ENCODE data around the gene ICAM5. TPM values are rescaled to one million over a fixed set of nuclear protein-coding genes. Genes with fewer than 3 reads are reported as not detected.
"Not testable (repeated sequence)": the region's sequence is repeated elsewhere in the genome, so short reads cannot be mapped to it uniquely, and the experiment has no call there.

The ICAM5 gene, protein sequence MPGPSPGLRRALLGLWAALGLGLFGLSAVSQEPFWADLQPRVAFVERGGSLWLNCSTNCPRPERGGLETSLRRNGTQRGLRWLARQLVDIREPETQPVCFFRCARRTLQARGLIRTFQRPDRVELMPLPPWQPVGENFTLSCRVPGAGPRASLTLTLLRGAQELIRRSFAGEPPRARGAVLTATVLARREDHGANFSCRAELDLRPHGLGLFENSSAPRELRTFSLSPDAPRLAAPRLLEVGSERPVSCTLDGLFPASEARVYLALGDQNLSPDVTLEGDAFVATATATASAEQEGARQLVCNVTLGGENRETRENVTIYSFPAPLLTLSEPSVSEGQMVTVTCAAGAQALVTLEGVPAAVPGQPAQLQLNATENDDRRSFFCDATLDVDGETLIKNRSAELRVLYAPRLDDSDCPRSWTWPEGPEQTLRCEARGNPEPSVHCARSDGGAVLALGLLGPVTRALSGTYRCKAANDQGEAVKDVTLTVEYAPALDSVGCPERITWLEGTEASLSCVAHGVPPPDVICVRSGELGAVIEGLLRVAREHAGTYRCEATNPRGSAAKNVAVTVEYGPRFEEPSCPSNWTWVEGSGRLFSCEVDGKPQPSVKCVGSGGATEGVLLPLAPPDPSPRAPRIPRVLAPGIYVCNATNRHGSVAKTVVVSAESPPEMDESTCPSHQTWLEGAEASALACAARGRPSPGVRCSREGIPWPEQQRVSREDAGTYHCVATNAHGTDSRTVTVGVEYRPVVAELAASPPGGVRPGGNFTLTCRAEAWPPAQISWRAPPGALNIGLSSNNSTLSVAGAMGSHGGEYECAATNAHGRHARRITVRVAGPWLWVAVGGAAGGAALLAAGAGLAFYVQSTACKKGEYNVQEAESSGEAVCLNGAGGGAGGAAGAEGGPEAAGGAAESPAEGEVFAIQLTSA
- total RNA-seq (under 1 TPM in 2 of 4 donors, not detected in 2; 0.54 to 0.83 TPM), polyA plus RNA-seq (under 1 TPM in 2 of 3 donors, not detected in 1; 0.23 to 0.92 TPM)

GRCh38 chr19:10289836-10290356, at the start of gene ICAM5:
ICAM5 (plus strand) TSS chr19:10289952; CDS start chr19:10290044, 92 bp downstream.
- Histone ChIP-seq H3K27me3 (peaks cover 73 to 100% (median 85%) of the 10 kb centered on the region in 3 donors), H3K4me3 (peak within 1 kb of the TSS in 3 of 4 donors; percentile 8 to 37 (median 36)), H3K4me1 (peaks cover 0 to 64% (median 50%) of the 10 kb centered on the region in 4 donors), H3K27ac (no peak within 1 kb of the TSS), H3K36me3 (peaks cover 0 to 2% (median 0%) of the 10 kb centered on the region in 4 donors), H3K9me3 (no peaks in the 10 kb centered on the region)
- intact Hi-C loops (cut with DNase I): no loop called here
- WGBS, 2 donors: 2% methylated on average over 45 of the region's 45 CpGs
- DNase-seq: no peak
- TF ChIP-seq EP300 (IDR thresholded peaks at IDR 0.05) (no peak), POLR2AphosphoS5 (IDR thresholded peaks at IDR 0.05) (no peak), POLR2A (IDR thresholded peaks at IDR 0.05) (no peak)
- TF ChIP-seq, protein P1, sequence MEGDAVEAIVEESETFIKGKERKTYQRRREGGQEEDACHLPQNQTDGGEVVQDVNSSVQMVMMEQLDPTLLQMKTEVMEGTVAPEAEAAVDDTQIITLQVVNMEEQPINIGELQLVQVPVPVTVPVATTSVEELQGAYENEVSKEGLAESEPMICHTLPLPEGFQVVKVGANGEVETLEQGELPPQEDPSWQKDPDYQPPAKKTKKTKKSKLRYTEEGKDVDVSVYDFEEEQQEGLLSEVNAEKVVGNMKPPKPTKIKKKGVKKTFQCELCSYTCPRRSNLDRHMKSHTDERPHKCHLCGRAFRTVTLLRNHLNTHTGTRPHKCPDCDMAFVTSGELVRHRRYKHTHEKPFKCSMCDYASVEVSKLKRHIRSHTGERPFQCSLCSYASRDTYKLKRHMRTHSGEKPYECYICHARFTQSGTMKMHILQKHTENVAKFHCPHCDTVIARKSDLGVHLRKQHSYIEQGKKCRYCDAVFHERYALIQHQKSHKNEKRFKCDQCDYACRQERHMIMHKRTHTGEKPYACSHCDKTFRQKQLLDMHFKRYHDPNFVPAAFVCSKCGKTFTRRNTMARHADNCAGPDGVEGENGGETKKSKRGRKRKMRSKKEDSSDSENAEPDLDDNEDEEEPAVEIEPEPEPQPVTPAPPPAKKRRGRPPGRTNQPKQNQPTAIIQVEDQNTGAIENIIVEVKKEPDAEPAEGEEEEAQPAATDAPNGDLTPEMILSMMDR (IDR thresholded peaks at IDR 0.05): no peak

GRCh38 chr19:10241826-10242449, 47.8 kb upstream of the ICAM5 start:
- H3K9me3 ChIP-seq; H3K36me3 ChIP-seq; H3K4me3 ChIP-seq; H3K27me3 ChIP-seq; H3K27ac ChIP-seq; DNase-seq; intact Hi-C loops (cut with DNase I); H3K4me1 ChIP-seq: not testable (repeated sequence)
- 92% methylated on average over 11 of the region's 11 CpGs for WGBS, 2 donors

GRCh38 chr19:10243606-10244005, 46.1 kb upstream of the ICAM5 start:
- intact Hi-C loops (cut with DNase I): no loop called here

GRCh38 chr19:10245189-10245939, 44.4 kb upstream of the ICAM5 start:
- 68 to 73% methylated on average over 9 of the region's 9 CpGs for WGBS, 2 donors
- Histone ChIP-seq H3K4me1 (peaks cover 0 to 7% (median 4%) of the 10 kb centered on the region in 4 donors), H3K36me3 (no peaks in the 10 kb centered on the region), H3K9me3 (no peaks in the 10 kb centered on the region), H3K27ac (no peak overlapping the region), H3K27me3 (no peaks in the 10 kb centered on the region), H3K4me3 (no peak overlapping the region)
- no peak for TF ChIP-seq EP300 (IDR thresholded peaks at IDR 0.05)
- intact Hi-C loops (cut with DNase I): no loop called here
- no peak for DNase-seq

More at GRCh38 chr19:10243606-10244005, 46.1 kb upstream of the ICAM5 start:
- 92 to 93% methylated on average over 7 of the region's 7 CpGs for WGBS, 2 donors
- no peak overlapping the region for H3K4me3 ChIP-seq
- DNase-seq: no peak
- H3K36me3 ChIP-seq: no peaks in the 10 kb centered on the region
- H3K4me1 ChIP-seq: peaks cover 0 to 3% (median 0%) of the 10 kb centered on the region in 4 donors
- TF ChIP-seq EP300 (IDR thresholded peaks at IDR 0.05): no peak
- H3K9me3 ChIP-seq: no peaks in the 10 kb centered on the region
- H3K27ac ChIP-seq: no peak overlapping the region
- no peaks in the 10 kb centered on the region for H3K27me3 ChIP-seq

DNA sequence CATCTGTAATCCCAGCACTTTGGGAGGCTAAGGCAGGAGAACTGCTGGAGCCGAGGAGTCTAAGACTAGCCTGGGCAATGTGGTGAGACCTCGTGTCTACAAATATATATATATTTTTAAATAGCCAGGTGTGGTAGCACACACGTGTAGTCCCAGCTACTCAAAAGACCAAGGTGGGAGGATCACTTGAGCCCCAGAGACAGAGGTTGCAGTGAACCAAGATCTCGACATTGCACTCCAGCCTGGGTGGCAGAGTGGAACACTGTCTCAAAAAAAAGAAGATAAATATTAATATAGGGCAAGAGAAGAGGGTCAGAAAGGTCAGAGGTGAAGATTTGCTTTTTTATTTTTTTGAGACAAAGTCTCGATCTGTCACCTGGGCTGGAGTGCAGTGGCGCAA, 43.2 kb upstream of the ICAM5 start:
- no peak overlapping the region for H3K4me3 ChIP-seq
- intact Hi-C loops (cut with DNase I): no loop called here
- H3K27me3 ChIP-seq: no peaks in the 10 kb centered on the region

More for the DNA sequence above, 43.2 kb upstream of the ICAM5 start:
- no peak overlapping the region for H3K27ac ChIP-seq
- H3K4me1 ChIP-seq: peaks cover 0 to 15% (median 10%) of the 10 kb centered on the region in 4 donors
- TF ChIP-seq, protein P1 (IDR thresholded peaks at IDR 0.05): no peak
- TF ChIP-seq EP300 (IDR thresholded peaks at IDR 0.05): no peak
- TF ChIP-seq POLR2AphosphoS5 (IDR thresholded peaks at IDR 0.05): no peak
- TF ChIP-seq POLR2A (IDR thresholded peaks at IDR 0.05): no peak
- WGBS, 2 donors: 84 to 89% methylated on average over 6 of the region's 6 CpGs
- no peaks in the 10 kb centered on the region for H3K9me3 ChIP-seq
- no peaks in the 10 kb centered on the region for H3K36me3 ChIP-seq
- DNase-seq: no peak
